HCT116 (cell line): ENCODE data around the gene MMP17.

ENCODE experiments used
- CEBPB ChIP-seq: IDR thresholded peaks from 2 replicates; pipeline ENCODE4 v1.6.1; 2012; ENCODE audit warnings: low read depth
- ELF1 ChIP-seq: IDR thresholded peaks from 2 replicates; pipeline ENCODE4 v1.6.1; 2012; ENCODE audit warnings: low read depth, borderline replicate concordance
- EZH2 ChIP-seq: fragments of 200-600 bp; sonication (generic); IDR thresholded peaks from 2 replicates; pipeline ENCODE4 v1.6.1; 2017; ENCODE audit warnings: antibody characterized with exemption, mixed run types
- EZH2phosphoT487 ChIP-seq: fragments of 200-600 bp; IDR thresholded peaks from 2 replicates; pipeline ENCODE4 v1.6.1; 2018; ENCODE audit warnings: antibody characterized with exemption, borderline replicate concordance
- POLR2A ChIP-seq: IDR thresholded peaks from 2 replicates; pipeline ENCODE4 v1.7.0; 2011; ENCODE audit warnings: borderline replicate concordance; ENCODE audit not compliant: insufficient read depth, insufficient read length; ENCODE audit errors: extremely low read depth
- POLR2AphosphoS5 ChIP-seq: IDR thresholded peaks from 2 replicates; pipeline ENCODE4 v1.6.1; 2011; ENCODE audit warnings: mild to moderate bottlenecking, low read depth, low read length, moderate library complexity
- SIN3A ChIP-seq: IDR thresholded peaks from 2 replicates; pipeline ENCODE4 v1.6.1; 2012; ENCODE audit warnings: low read depth
- TCF7L2 ChIP-seq: IDR thresholded peaks from 2 replicates; pipeline ENCODE4 v1.7.0; 2011; ENCODE audit warnings: borderline replicate concordance, inconsistent platforms; ENCODE audit not compliant: insufficient read depth, insufficient read length; ENCODE audit errors: extremely low read depth
- ZFX ChIP-seq: fragments of 450-650 bp; IDR thresholded peaks from 2 replicates; pipeline ENCODE4 v1.6.1; 2017
- TF ChIP-seq, protein P1 (sequence below), 3 experiments: fragments of 200-600 bp in 1 of 3; sonication (generic) in 1 of 3; IDR thresholded peaks in 2 of 3; conservative IDR thresholded peaks in 1 of 3; 2 replicates each; pipeline ENCODE4 v1.5.1; 2012 to 2017; ENCODE audit warnings: low read depth in 2 of 3, low read length in 2 of 3, antibody characterized with exemption in 1 of 3, borderline replicate concordance in 1 of 3, control low read depth in 1 of 3, mild to moderate bottlenecking in 1 of 3, mixed read lengths in 1 of 3, mixed run types in 1 of 3, moderate library complexity in 1 of 3; ENCODE audit not compliant: insufficient read depth in 1 of 3
- TF ChIP-seq, protein P2 (sequence below): IDR thresholded peaks from 2 replicates; pipeline ENCODE4 v1.6.1; 2012
- TF ChIP-seq, protein P3 (sequence below): IDR thresholded peaks from 2 replicates; pipeline ENCODE4 v1.6.1; 2012; ENCODE audit warnings: low read depth

DNA sequence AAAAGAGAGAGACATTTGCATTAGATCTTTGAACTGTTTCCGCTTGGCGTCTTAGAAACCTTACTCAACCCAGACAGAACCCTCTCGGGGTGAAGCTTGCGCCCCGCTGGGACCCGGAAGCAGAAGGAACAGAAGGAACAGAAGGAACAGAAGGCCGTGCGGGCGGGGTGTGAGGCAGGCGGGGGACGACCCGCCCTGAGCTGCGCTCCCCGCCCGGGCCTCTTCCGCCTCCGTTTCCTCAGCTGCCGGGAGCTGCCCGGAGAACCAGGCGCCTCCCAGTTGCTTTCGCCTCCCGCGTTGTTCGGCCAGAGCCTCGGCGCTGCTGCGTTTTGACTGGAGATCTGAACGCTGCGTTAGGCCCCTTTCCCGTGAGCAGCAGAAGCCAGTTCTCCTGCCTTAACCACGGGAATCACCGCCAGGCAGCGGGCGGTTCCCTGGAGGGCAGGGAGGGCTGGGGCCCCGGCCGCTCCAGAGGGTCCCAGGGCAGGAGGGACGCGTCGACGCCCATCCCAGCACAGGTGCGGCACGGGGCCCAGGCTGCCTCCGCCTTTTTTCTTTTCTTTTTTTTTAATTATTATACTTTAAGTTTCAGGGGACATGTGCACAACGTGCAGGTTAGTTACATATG is 19.3 kb upstream of the MMP17 start:
- TF ChIP-seq, protein P1, sequence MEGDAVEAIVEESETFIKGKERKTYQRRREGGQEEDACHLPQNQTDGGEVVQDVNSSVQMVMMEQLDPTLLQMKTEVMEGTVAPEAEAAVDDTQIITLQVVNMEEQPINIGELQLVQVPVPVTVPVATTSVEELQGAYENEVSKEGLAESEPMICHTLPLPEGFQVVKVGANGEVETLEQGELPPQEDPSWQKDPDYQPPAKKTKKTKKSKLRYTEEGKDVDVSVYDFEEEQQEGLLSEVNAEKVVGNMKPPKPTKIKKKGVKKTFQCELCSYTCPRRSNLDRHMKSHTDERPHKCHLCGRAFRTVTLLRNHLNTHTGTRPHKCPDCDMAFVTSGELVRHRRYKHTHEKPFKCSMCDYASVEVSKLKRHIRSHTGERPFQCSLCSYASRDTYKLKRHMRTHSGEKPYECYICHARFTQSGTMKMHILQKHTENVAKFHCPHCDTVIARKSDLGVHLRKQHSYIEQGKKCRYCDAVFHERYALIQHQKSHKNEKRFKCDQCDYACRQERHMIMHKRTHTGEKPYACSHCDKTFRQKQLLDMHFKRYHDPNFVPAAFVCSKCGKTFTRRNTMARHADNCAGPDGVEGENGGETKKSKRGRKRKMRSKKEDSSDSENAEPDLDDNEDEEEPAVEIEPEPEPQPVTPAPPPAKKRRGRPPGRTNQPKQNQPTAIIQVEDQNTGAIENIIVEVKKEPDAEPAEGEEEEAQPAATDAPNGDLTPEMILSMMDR (IDR thresholded peaks at IDR 0.05 in 2 of 3, conservative IDR thresholded peaks at IDR 0.05 in 1 of 3; ENCODE audit: borderline replicate concordance in 1 of 3, insufficient read depth in 1 of 3, low read depth in 2 of 3, low read length in 2 of 3) = no peak
- TF ChIP-seq POLR2A = no peak
- TF ChIP-seq, protein P2, sequence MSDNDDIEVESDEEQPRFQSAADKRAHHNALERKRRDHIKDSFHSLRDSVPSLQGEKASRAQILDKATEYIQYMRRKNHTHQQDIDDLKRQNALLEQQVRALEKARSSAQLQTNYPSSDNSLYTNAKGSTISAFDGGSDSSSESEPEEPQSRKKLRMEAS = no peak
- no peak for TF ChIP-seq TCF7L2
- TF ChIP-seq, protein P3, sequence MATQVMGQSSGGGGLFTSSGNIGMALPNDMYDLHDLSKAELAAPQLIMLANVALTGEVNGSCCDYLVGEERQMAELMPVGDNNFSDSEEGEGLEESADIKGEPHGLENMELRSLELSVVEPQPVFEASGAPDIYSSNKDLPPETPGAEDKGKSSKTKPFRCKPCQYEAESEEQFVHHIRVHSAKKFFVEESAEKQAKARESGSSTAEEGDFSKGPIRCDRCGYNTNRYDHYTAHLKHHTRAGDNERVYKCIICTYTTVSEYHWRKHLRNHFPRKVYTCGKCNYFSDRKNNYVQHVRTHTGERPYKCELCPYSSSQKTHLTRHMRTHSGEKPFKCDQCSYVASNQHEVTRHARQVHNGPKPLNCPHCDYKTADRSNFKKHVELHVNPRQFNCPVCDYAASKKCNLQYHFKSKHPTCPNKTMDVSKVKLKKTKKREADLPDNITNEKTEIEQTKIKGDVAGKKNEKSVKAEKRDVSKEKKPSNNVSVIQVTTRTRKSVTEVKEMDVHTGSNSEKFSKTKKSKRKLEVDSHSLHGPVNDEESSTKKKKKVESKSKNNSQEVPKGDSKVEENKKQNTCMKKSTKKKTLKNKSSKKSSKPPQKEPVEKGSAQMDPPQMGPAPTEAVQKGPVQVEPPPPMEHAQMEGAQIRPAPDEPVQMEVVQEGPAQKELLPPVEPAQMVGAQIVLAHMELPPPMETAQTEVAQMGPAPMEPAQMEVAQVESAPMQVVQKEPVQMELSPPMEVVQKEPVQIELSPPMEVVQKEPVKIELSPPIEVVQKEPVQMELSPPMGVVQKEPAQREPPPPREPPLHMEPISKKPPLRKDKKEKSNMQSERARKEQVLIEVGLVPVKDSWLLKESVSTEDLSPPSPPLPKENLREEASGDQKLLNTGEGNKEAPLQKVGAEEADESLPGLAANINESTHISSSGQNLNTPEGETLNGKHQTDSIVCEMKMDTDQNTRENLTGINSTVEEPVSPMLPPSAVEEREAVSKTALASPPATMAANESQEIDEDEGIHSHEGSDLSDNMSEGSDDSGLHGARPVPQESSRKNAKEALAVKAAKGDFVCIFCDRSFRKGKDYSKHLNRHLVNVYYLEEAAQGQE = no peak
- no peak for TF ChIP-seq ELF1
- TF ChIP-seq SIN3A = no peak
- no peak for TF ChIP-seq POLR2AphosphoS5
- TF ChIP-seq EZH2phosphoT487 = no peak
- no peak for TF ChIP-seq CEBPB
- TF ChIP-seq EZH2 = no peak
- no peak for TF ChIP-seq ZFX
